Subcutaneous adipose tissue (tissue), 4 donors: ENCODE results near the gene ATP2A3. TPM values are rescaled to one million over a fixed set of nuclear protein-coding genes. Genes with fewer than 3 reads are reported as not detected.

Experiments
- total RNA-seq, 4 donors: library from RNA; depleted of rRNA; stranded (reverse); fragments of >200 nt; gene quantifications; one replicate each; pipeline ENCODE4 v1.1.0, GENCODE V29; 2016
- TF ChIP-seq, protein P1 (sequence below): fragments of 450-650 bp; IDR thresholded peaks from one replicate; pipeline ENCODE4 v1.5.1; 2016; ENCODE audit warnings: low read depth, mild to moderate bottlenecking, control low read depth, antibody characterized with exemption, moderate library complexity

ATP2A3 gene
- total RNA-seq, 4 donors from 2014 or later = 2.3 to 7.5 (median 3.3) TPM

DNA sequence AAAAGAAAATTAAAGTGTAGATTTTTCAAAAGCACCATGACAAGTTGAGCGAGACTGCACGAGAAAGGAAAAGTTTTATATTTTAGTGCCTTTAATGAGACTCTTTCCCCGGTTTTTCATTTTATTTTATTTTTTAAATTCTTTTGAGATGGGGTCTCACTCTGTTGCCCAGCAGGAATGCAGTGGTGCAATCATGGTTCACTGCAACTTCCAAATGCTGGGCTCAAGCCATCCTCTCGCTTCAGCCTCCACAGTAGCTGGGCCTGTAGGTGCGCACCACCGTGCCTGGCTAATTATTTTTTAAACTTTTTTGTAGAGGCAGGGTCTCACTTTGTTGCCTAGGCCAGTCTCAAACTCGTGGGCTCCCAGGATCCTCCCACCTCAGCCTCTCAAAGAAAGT lies 5.7 kb upstream of the ATP2A3 start:
- TF ChIP-seq, protein P1, sequence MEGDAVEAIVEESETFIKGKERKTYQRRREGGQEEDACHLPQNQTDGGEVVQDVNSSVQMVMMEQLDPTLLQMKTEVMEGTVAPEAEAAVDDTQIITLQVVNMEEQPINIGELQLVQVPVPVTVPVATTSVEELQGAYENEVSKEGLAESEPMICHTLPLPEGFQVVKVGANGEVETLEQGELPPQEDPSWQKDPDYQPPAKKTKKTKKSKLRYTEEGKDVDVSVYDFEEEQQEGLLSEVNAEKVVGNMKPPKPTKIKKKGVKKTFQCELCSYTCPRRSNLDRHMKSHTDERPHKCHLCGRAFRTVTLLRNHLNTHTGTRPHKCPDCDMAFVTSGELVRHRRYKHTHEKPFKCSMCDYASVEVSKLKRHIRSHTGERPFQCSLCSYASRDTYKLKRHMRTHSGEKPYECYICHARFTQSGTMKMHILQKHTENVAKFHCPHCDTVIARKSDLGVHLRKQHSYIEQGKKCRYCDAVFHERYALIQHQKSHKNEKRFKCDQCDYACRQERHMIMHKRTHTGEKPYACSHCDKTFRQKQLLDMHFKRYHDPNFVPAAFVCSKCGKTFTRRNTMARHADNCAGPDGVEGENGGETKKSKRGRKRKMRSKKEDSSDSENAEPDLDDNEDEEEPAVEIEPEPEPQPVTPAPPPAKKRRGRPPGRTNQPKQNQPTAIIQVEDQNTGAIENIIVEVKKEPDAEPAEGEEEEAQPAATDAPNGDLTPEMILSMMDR = no peak

DNA sequence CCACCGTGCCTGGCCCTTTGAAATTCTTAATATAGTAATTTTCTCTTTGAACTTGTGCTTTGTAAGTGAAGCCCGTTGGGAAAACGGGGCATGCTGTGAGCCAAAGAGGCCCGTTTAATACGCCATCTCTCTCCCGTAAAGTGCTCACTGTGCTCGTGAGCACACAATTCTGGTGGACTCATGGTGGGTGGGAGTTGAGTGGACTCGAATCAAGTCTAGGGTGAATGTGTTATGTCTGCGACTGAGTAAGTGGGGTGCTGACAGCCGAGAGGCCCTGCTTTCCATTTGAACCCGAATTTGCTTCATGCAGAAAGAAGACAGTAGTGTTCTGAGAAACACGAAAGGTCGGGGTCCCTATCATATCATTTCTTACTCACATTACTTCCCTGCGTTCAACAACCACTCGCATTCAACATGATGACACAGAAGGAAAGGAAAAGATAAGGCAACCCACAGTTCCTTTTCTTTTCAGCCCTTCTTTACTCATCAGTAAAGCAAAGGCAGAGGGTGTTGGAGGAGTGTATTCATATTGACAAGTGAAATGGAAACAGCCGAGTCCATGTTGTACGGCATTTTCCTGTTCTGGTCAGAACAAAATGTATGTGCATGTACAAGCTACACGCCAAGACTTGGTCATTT lies 4.8 kb upstream of the ATP2A3 start:
- TF ChIP-seq, protein P1 = no peak

DNA sequence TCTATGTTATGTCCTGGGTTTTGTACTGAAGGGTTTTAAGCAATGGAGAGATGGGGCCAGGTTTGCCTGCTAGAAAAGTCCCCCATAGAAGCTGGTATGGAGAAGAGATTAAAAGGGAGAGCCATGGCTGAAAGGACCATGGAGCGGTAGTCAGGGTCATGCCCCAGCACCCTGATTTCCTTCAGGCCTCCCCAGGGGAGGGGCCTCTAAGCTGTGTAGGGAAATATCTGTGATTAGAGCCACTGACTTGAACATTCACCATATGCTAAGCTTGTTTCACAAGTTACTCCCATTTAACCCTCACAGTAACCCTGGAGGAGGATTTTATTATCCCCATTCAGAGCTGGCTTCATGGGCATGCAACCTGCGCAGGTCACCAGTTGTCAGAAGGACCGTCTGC lies 3.8 kb upstream of the ATP2A3 start:
- TF ChIP-seq, protein P1 = no peak

DNA sequence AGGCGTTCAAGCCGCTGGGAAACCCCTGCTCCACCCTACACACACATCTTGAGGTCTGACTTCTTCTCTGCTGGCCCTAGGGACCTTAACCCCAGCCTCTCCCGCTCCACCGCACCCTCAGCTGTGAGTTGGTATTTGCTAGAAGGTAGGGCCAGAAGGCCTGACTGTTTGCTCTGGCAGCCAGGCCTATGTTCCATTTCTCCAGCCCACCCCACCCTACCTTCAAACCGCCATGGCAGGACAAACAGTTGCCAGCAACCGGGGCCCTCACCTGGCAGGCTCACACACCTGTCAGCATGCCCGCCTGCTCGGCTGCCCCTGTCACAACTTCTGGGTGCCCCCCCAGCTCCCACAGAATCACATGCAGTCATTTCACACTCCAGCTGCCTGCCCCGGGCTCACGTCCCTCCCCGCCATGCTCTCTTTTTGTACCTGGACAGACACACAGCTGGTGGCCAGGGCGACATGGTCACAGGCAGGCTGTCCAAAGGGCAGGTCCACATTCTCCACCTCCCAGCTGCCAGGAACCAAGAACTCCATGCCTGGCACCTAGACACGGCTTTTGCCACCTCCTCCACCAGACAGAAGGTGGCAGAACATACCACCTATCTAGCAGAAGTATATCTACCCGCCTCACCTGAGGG lies 2.6 kb upstream of the ATP2A3 start:
- TF ChIP-seq, protein P1 = no peak

DNA sequence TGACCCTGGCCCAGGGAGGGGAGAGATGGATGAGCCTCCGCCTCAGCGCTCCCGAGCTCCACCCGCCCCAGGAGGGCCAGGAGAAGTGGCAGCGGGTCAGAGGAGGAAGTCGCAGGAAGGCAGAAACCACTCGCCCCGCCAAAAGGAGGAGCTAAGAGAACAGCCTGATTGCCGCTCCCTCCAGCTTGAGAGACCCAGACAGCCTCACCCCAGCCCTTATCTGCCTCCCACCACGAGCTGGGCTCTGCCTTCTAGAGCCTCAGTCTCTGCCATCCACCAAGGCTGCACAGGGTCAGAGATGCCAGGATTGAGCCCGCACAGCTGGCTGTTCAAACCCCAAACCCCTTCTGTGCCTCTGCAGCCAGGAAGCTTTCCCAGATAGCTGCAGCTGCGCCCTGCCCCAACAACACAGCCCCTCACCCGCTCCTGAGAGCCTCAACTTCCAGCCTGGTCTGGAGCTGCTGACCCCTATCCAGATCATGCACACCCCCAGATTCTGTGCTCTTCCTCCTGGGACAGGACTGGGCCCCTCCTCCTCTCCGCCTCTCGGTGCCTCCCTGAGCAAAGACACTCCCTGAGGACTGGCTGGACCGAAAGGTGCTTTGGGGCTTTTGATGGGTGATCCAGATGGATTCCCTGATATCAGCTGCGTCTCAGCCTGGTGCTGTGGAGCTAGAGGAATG lies 1.0 kb upstream of the ATP2A3 start:
- TF ChIP-seq, protein P1 = no peak

DNA sequence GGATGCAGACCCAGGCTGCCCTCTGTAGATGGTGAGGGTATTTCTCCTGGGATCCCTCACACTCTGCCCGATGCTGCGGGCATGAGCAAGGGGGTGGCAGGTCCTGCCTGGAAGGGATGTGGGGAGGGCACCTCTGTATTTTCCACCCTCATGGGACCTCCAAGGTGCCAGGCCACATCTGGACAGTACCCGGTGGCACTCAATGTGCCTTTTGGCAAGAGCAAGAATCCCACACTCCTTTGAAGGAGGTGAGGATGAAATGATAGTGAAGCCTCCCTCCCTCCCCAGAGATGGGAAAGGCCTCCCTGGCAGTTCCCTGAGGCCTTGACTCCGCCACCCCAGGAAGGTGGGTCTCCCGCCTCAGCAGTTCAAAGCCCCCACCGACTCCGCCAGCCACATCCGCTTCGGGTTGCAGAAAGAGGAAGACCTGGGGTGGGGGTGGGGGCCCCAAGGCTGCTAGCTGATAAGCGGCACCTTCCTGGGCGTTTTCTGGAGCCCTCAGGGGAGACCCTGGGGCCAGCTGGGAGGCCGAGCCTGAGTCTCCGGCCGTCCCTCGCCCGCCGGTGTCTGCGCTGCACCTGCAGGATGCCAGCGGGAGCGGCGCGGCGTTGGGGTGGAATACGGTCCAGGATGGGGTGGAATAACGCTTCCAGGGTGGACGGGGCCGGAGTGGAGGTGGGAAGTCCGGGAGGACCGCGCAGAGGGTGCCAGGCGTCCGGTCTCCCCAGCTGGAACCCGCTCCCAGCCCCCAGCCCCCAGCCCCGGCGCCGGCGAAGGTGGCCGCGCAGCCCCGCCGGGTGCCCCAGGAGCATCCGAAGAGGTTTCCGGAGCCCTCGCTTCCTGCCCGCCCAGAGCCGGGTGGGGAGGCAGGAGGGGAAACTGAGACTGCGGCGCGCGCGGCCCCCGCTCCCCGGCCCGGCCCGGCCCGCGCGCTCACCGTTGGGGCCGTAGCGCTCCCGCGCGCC lies 718 bp downstream of the ATP2A3 start:
- TF ChIP-seq, protein P1 = no peak
